AG09319 (cell line): ENCODE measurements around the gene PNLIPRP3.

Source experiments
- DNase-seq: peaks from one replicate; pipeline ENCODE4 v3.0.0-alpha.2; 2010; ENCODE audit warnings: low read depth; ENCODE audit errors: extremely low read depth
- TF ChIP-seq, protein P1 (sequence below): IDR thresholded peaks from 2 replicates; pipeline ENCODE4 v1.5.1; 2011; ENCODE audit warnings: low read depth, mild to moderate bottlenecking, inconsistent platforms, low read length, moderate library complexity

Gene PNLIPRP3

DNA sequence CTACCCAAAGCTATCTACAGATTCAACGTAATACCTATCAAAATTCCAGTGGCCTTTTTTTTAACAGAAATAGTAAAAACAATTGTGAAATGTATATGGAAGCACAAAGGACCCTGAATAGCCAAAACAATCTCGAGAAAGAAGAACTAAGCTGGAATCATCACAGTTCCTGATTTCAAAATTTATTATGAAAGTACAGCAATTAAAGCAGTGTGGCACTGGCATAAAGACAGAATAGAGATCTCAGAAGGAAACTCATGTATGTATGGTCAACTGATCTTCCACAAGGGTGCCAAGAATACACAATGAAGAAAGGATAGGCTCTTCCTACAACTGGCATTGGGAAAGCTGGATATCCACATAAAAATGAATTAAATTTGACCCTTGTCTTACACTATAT, 23.2 kb downstream of the PNLIPRP3 start:
- DNase-seq, result no peak
- TF ChIP-seq, protein P1, sequence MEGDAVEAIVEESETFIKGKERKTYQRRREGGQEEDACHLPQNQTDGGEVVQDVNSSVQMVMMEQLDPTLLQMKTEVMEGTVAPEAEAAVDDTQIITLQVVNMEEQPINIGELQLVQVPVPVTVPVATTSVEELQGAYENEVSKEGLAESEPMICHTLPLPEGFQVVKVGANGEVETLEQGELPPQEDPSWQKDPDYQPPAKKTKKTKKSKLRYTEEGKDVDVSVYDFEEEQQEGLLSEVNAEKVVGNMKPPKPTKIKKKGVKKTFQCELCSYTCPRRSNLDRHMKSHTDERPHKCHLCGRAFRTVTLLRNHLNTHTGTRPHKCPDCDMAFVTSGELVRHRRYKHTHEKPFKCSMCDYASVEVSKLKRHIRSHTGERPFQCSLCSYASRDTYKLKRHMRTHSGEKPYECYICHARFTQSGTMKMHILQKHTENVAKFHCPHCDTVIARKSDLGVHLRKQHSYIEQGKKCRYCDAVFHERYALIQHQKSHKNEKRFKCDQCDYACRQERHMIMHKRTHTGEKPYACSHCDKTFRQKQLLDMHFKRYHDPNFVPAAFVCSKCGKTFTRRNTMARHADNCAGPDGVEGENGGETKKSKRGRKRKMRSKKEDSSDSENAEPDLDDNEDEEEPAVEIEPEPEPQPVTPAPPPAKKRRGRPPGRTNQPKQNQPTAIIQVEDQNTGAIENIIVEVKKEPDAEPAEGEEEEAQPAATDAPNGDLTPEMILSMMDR, result no peak

GRCh38 chr10:116451711-116452337, 24.2 kb downstream of the PNLIPRP3 start:
- TF ChIP-seq, protein P1, result no peak
- no peak for DNase-seq

DNA sequence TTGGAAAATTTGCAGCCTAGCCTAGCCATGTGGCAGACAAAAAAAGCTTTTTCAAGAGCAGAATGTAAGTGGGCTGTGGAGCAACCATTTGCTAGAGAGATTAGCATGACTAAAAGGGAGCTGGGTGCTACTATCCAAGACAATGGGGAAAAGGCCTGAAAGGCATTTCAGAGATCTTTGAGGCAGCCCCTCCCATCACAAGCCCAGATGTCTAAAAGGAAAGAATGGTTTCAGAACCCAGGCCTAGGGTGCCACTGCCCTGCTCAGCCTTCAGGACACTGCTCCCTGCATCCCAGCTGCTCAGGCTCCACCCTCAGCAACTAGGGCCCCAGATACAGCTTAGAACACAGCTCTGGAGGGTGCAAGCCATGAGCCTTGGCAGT, 24.7 kb downstream of the PNLIPRP3 start:
- DNase-seq, result no peak
- TF ChIP-seq, protein P1, result no peak

DNA sequence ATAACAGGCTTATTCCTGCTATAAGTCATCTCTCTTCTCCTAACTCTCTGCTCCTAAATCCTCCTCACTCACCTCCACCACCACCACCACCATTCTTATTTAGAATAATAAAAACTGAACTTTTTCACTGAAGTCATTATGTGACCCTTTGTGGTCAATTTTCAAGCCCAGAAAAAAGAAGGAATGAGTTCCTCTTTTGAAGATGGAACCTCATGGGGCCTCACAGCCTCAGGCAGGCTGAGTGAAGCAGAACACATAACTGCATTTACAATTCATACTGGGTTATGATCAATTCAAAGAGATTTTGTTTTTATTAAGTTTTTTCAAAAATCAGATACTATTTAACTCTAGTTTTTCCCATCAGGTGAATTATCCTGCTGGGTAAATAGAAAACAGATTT, 29.8 kb downstream of the PNLIPRP3 start:
- no peak for DNase-seq
- TF ChIP-seq, protein P1, result no peak

GRCh38 chr10:116460219-116460618, 32.6 kb downstream of the PNLIPRP3 start:
- TF ChIP-seq, protein P1, result no peak
- DNase-seq, result no peak

GRCh38 chr10:116461680-116462079, 34.0 kb downstream of the PNLIPRP3 start:
- DNase-seq, result no peak
- TF ChIP-seq, protein P1, result no peak

GRCh38 chr10:116464257-116464656, 36.6 kb downstream of the PNLIPRP3 start:
- TF ChIP-seq, protein P1, result no peak
- DNase-seq, result no peak
